GM12892 (cell line): ENCODE data around the gene LHX3.

Experiments
- POLR2A ChIP-seq: IDR thresholded peaks from 2 replicates; pipeline ENCODE4 v1.6.1; 2011; ENCODE audit warnings: low read depth, low read length, control low read depth
- TAF1 ChIP-seq: IDR thresholded peaks from 2 replicates; pipeline ENCODE4 v1.6.1; 2011; ENCODE audit warnings: low read depth, mild to moderate bottlenecking, control low read depth, low read length, borderline replicate concordance

DNA sequence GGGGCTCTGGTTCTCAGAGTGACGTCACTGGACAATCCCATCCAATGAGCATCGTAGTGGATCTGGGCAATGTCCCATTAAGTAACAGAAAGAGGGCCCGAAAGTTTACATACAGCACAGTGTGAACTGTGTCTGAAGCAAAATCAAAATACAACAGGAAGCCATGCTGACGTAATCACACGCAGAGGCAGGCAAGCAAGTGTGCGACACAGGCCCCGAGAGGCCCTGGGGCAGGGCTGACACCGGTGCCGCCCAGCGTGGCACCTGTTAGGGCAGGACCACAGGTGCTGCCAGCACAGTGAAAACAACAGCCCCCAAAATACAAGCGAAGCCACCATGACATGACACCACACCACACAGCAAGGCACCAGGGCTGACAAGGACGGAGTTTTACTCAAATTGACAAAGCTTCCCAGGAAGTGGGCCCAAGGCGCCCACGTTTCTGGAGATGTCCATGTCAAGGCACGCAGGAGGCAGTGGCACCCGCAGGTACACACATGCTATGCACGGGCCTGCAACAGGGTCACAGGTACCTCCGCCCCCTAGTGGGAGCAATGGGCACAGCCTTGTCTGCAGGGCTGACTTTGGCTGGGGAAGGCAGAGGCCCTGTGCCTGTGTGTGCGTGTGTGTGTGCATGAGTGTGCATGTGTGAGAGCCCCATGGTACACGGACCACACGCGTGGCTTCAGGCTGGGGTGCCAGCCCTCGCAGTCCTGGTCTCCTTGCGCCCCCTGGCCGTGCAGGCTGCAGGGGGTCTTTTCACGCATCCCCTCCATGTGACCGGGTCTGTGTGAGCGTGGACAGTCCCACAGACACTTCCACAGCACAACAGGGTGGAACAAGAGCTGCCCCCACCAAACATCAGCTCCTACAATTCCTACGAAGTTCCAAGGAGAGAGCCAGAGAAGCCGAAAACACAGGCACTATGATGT lies 21.1 kb upstream of the LHX3 start:
- TF ChIP-seq POLR2A, result 0 out of 2 replicates have a peak, but pooled peaks have one; percentile 2
- no peak for TF ChIP-seq TAF1
